HG03139 (cell line): Measurements from ENCODE around the gene ZNF256.

Experiments
- ATAC-seq: cut with Tn5 transposase; IDR thresholded peaks from one replicate; pipeline ENCODE4 v1.9.1; 2021; ENCODE audit not compliant: unreplicated experiment

Gene ZNF256

GRCh38 chr19:57947419-57948134 lies at the start of gene ZNF256:
ZNF256 (minus strand) TSS chr19:57947706; CDS start chr19:57947474, 232 bp downstream.
- ATAC-seq = peak; percentile 91

GRCh38 chr19:57992841-57993240 lies 45.3 kb upstream of the ZNF256 start:
- no peak for ATAC-seq

- no peak for ATAC-seq
These were observed 31.2 kb upstream of the ZNF256 start for GRCh38 chr19:57978586-57979289.

GRCh38 chr19:57974434-57974833 lies 26.9 kb upstream of the ZNF256 start, which contains the start of gene C19orf18:
C19orf18 (minus strand) TSS chr19:57974534; CDS start chr19:57974432, 102 bp downstream.
- no peak for ATAC-seq

GRCh38 chr19:57964761-57965160 lies 17.3 kb upstream of the ZNF256 start:
- ATAC-seq = no peak

GRCh38 chr19:57961785-57962184 lies 14.3 kb upstream of the ZNF256 start:
- ATAC-seq = no peak

GRCh38 chr19:57954996-57955395 lies 7.5 kb upstream of the ZNF256 start:
- no peak for ATAC-seq

GRCh38 chr19:57949702-57950101 lies 2.2 kb upstream of the ZNF256 start:
- ATAC-seq = no peak

GRCh38 chr19:57949296-57949695 lies 1.8 kb upstream of the ZNF256 start:
- no peak for ATAC-seq

GRCh38 chr19:57947088-57947418 lies 453 bp downstream of the ZNF256 start:
- ATAC-seq = no peak

GRCh38 chr19:57946316-57946715 lies 1.2 kb downstream of the ZNF256 start:
- no peak for ATAC-seq

GRCh38 chr19:57941593-57941992 lies 5.9 kb downstream of the ZNF256 start:
- ATAC-seq = no peak

- no peak for ATAC-seq
These were observed 11.8 kb downstream of the ZNF256 start for GRCh38 chr19:57935731-57936130.

GRCh38 chr19:57934820-57935665 lies 12.5 kb downstream of the ZNF256 start, which contains the start of gene ZNF418:
ZNF418 (minus strand) TSS chr19:57935402; CDS start chr19:57933822, 1,580 bp downstream.
- no peak for ATAC-seq

- no peak for ATAC-seq
These were observed 19.9 kb downstream of the ZNF256 start for GRCh38 chr19:57927587-57927986.

- peak; percentile 94 for ATAC-seq
These were observed 31.1 kb downstream of the ZNF256 start, which contains the start of gene ZNF417 for GRCh38 chr19:57916168-57916995. ZNF417 (minus strand) TSS chr19:57916592; CDS start chr19:57916411, 181 bp downstream.

- no peak for ATAC-seq
These were observed 33.0 kb downstream of the ZNF256 start for GRCh38 chr19:57914531-57914930.

- no peak for ATAC-seq
These were observed 40.1 kb downstream of the ZNF256 start for GRCh38 chr19:57907394-57907793.

GRCh38 chr19:57905258-57905657 lies 42.2 kb downstream of the ZNF256 start:
- no peak for ATAC-seq

GRCh38 chr19:57903618-57904184 lies 43.8 kb downstream of the ZNF256 start:
- no peak for ATAC-seq
